ENCODE results near the gene RGS3.

The RGS3 gene

GRCh38 chr9:113641100-113641885 lies 177.8 kb downstream of the RGS3 start:
- ChIA-PET POLR2A (no interaction called here), CTCF (interaction anchor here (1.1 to 3.5 kb wide), 5 partner anchors 10 to 366 kb away, joined by 3 to 28 read pairs (median 5); no protein-coding TSS in a partner anchor)
- TF ChIP-seq CTCF (IDR thresholded peaks at IDR 0.05; ENCODE audit: control extremely low read depth, extremely low read depth, low read depth, missing control alignments), result no peak
- no peak for DNase-seq (ENCODE audit: extremely low spot score)

GRCh38 chr9:113644321-113644720 lies 180.8 kb downstream of the RGS3 start:
- POLR2A ChIA-PET, result no interaction called here

GRCh38 chr9:113645227-113645977 lies 181.9 kb downstream of the RGS3 start:
- no peak for TF ChIP-seq CTCF (IDR thresholded peaks at IDR 0.05; ENCODE audit: control extremely low read depth, extremely low read depth, low read depth, missing control alignments)
- POLR2A ChIA-PET, result no interaction called here
- CTCF ChIA-PET, result interaction anchor here (5.3 kb wide), 1 partner anchor 12 kb away, joined by 40 read pairs; no protein-coding TSS in a partner anchor
- DNase-seq (ENCODE audit: extremely low spot score), result no peak

More at GRCh38 chr9:113644321-113644720, 180.8 kb downstream of the RGS3 start:
- DNase-seq (ENCODE audit: extremely low spot score), result no peak
- no peak for TF ChIP-seq CTCF (IDR thresholded peaks at IDR 0.05; ENCODE audit: control extremely low read depth, extremely low read depth, low read depth, missing control alignments)
- CTCF ChIA-PET, result interaction anchor here (5.3 kb wide), 1 partner anchor 13 kb away, joined by 40 read pairs; no protein-coding TSS in a partner anchor

- no peak for TF ChIP-seq CTCF (IDR thresholded peaks at IDR 0.05; ENCODE audit: control extremely low read depth, extremely low read depth, low read depth, missing control alignments)
- ChIA-PET CTCF (interaction anchor here (5.3 kb wide), 1 partner anchor 11 kb away, joined by 40 read pairs; no protein-coding TSS in a partner anchor), POLR2A (no interaction called here)
- DNase-seq (ENCODE audit: extremely low spot score), result no peak
These were observed 182.4 kb downstream of the RGS3 start for GRCh38 chr9:113645978-113646253.

GRCh38 chr9:113646491-113646890 lies 183.0 kb downstream of the RGS3 start:
- ChIA-PET POLR2A (no interaction called here), CTCF (interaction anchor here (1.2 to 5.3 kb wide), 2 partner anchors 11 to 55 kb away, joined by 3 to 40 read pairs; no protein-coding TSS in a partner anchor)
- DNase-seq (ENCODE audit: extremely low spot score), result no peak
- no peak for TF ChIP-seq CTCF (IDR thresholded peaks at IDR 0.05; ENCODE audit: control extremely low read depth, extremely low read depth, low read depth, missing control alignments)

Measured in GM10248 (cell line).